OCI-LY7 (cell line): ENCODE measurements around the gene RIMS1.

Source experiments
- CTCF ChIP-seq: fragments of 200-600 bp; sonication (generic); conservative IDR thresholded peaks from 2 replicates; pipeline ENCODE4 v1.5.1; 2014; ENCODE audit warnings: mild to moderate bottlenecking, antibody characterized with exemption, low read length, moderate library complexity, mixed read lengths
- EZH2phosphoT487 ChIP-seq: fragments of 200-600 bp; sonication (generic); IDR thresholded peaks from 2 replicates; pipeline ENCODE4 v1.6.1; 2018; ENCODE audit warnings: low read depth, borderline replicate concordance, mild to moderate bottlenecking, mixed run types, antibody characterized with exemption, low read length, moderate library complexity, mixed read lengths

- no peak for TF ChIP-seq CTCF
- TF ChIP-seq EZH2phosphoT487: no peak
These were observed 327.3 kb downstream of the RIMS1 start for GRCh38 chr6:72213654-72214053.
